Heart left ventricle (tissue), 16 donors: Measurements from ENCODE around the gene SPRR1A. TPM values are rescaled to one million over a fixed set of nuclear protein-coding genes. Genes with fewer than 3 reads are reported as not detected.

Source experiments
- ATAC-seq, 4 donors: fragments of 200-7000 bp; cut with Tn5 transposase; one replicate each; pipeline ENCODE4 v1.9.1; 2020 to 2022; ENCODE audit warnings: moderate library complexity in 4 of 4, mild to moderate bottlenecking in 3 of 4, moderate number of reproducible peaks in 1 of 4
- DNase-seq, 5 donors: peaks; one replicate each; pipeline ENCODE4 v3.0.0-alpha.2; 2020
- H3K27ac ChIP-seq, 12 donors: fragments of 200-600 bp; sonication (generic) in 4 of 12; one replicate each; pipeline versions ENCODE4 v1.5.0 to v1.8.0; 2016 to 2022; ENCODE audit warnings: mild to moderate bottlenecking in 2 of 12
- H3K27me3 ChIP-seq, 9 donors: fragments of 200-600 bp; sonication (generic) in 2 of 9; one replicate each; pipeline versions ENCODE4 v1.5.1 to v1.8.0; 2016 to 2022; ENCODE audit warnings: mild to moderate bottlenecking in 3 of 9
- H3K36me3 ChIP-seq, 9 donors: fragments of 200-600 bp; sonication (generic) in 2 of 9; one replicate each; pipeline versions ENCODE4 v1.5.0 to v1.8.0; 2018 to 2022; ENCODE audit warnings: mild to moderate bottlenecking in 2 of 9
- H3K4me1 ChIP-seq, 12 donors: fragments of 200-600 bp; sonication (generic) in 4 of 12; one replicate each; pipeline versions ENCODE4 v1.5.0 to v1.8.0; 2016 to 2022; ENCODE audit warnings: mild to moderate bottlenecking in 3 of 12
- H3K4me3 ChIP-seq, 12 donors: fragments of 200-600 bp; sonication (generic) in 4 of 12; one replicate each; pipeline versions ENCODE4 v1.5.0 to v1.8.0; 2017 to 2022; ENCODE audit warnings: mild to moderate bottlenecking in 9 of 12, moderate library complexity in 4 of 12
- H3K9me3 ChIP-seq, 12 donors: fragments of 200-600 bp; sonication (generic) in 4 of 12; one replicate each; pipeline versions ENCODE4 v1.5.0 to v1.8.0; 2016 to 2022; ENCODE audit warnings: mild to moderate bottlenecking in 1 of 12
- POLR2A ChIP-seq, 2 donors: fragments of 450-650 bp; IDR thresholded peaks; one replicate each; pipeline ENCODE4 v1.6.1; 2017; ENCODE audit warnings: antibody characterized with exemption in 2 of 2, mild to moderate bottlenecking in 2 of 2, moderate library complexity in 2 of 2
- WGBS, 4 donors: extraction: QIAGEN DNeasy Blood & Tissue Kit in 2 of 4; methylation state at CpG; one replicate each; pipeline versions ENCODE4 v1.1.5 to v1.1.7; 2013 to 2018; 5-methylcytosine and 5-hydroxymethylcytosine counted together
- intact Hi-C, 10 donors: fragments of 100-400 bp; cut with DNase I; formaldehyde crosslinking; loops; one replicate each; pipeline versions ENCODE4 v1.11.1 to v1.14.2; 2022
- polyA plus RNA-seq, 2 donors: library from polyadenylated mRNA; stranded (reverse); fragments of 200-250 nt; gene quantifications; one replicate each; pipeline ENCODE4 v1.2.3, GENCODE V29; 2013
- total RNA-seq, 9 donors: library from RNA; depleted of rRNA in 2 of 9; stranded (reverse); fragments of >200 nt in 2 of 9; fragmentation: NEBNext Ultra II Directional in 3 of 9; extraction: Animal tissue kit (Norgen Biotek cat#: 25700) in 3 of 9; gene quantifications; one replicate each; pipeline versions ENCODE4 v1.1.0 to v1.2.4, GENCODE V29; 2016 to 2023
- TF ChIP-seq, protein P1 (sequence below), 12 donors: fragments of 200-600 bp; sonication (generic) in 4 of 12; IDR thresholded peaks; one replicate each; pipeline versions ENCODE4 v1.5.0 to v1.8.0; 2018 to 2022; ENCODE audit warnings: antibody characterized with exemption in 12 of 12, mild to moderate bottlenecking in 5 of 12
- donor health status: ischemic (EF 13 %, LVEDD 7.1; RV severe dilation, severe dysfunction).
- donor health status: healthy with polysubstance abuse.
- donor health status: DM: no; HTN: yes; CAD: no.
- donor health status: DM: no; HTN: no; CAD: no.
- donor health status: ischemic (EF 25% LVEDD 6.9; RV normal size, moderate dysfunction).
- donor health status: ischemic (EF 25% LVEDD 5.7; RV mildly dilated, moderate dysfunction).
- donor health status: healthy.
- donor health status: DM: yes; HTN: yes; CAD: no.
- donor health status: ischemic (EF 35%, LVEDD 5.7; RV mildly dilated, moderate dysfunction).
- donor health status: nonischemic (EF 11% LVEDD 7.7; RV severe dilation, severe dysfunction).
- donor health status: DM: yes; HTN: yes; CAD: no.
- donor health status: PGD.
- donor health status: ischemic (EF 29% LVEDD 5.4; RV normal size, mild dysfunction).
- donor health status: nonischemic (EF 23%, LVEDD 6.1; RV moderate dilation, normal function).

SPRR1A gene
- total and polyA plus RNA-seq, 11 donors: not detected

DNA sequence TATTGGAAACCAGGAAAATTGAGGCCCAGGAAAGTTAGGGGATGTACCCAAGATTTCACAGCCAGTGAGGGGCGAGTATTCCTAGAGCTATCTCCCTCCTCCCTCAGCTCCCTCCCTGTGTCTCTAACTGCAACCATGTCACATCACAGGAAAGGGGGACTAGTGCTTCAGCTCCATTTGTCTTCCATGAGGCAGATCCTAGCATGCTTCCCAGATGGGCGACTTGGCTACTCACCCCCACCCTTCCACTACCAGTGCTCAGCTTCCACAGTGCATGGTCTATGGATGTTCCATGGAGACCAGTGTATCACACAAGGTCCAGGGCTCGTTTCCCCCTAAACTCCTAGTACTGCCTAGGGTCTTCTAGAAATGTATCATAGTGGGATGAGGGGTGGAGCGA, 18.0 kb upstream of the SPRR1A start:
- no peaks in the 10 kb centered on the region for H3K36me3 ChIP-seq
- no peak overlapping the region for H3K4me3 ChIP-seq
- peaks cover 0 to 6% (median 0%) of the 10 kb centered on the region in 9 donors for H3K27me3 ChIP-seq
- TF ChIP-seq, protein P1, sequence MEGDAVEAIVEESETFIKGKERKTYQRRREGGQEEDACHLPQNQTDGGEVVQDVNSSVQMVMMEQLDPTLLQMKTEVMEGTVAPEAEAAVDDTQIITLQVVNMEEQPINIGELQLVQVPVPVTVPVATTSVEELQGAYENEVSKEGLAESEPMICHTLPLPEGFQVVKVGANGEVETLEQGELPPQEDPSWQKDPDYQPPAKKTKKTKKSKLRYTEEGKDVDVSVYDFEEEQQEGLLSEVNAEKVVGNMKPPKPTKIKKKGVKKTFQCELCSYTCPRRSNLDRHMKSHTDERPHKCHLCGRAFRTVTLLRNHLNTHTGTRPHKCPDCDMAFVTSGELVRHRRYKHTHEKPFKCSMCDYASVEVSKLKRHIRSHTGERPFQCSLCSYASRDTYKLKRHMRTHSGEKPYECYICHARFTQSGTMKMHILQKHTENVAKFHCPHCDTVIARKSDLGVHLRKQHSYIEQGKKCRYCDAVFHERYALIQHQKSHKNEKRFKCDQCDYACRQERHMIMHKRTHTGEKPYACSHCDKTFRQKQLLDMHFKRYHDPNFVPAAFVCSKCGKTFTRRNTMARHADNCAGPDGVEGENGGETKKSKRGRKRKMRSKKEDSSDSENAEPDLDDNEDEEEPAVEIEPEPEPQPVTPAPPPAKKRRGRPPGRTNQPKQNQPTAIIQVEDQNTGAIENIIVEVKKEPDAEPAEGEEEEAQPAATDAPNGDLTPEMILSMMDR (IDR thresholded peaks at IDR 0.05): no peak
- no peak for TF ChIP-seq POLR2A (IDR thresholded peaks at IDR 0.05)
- H3K4me1 ChIP-seq: no peaks in the 10 kb centered on the region
- intact Hi-C loops: no loop called here
- no peaks in the 10 kb centered on the region for H3K9me3 ChIP-seq
- DNase-seq: no peak
- no peak for ATAC-seq
- no peak overlapping the region for H3K27ac ChIP-seq
- WGBS, 4 donors: 64 to 72% (median 68%) methylated on average over 4 of the region's 4 CpGs

- Histone ChIP-seq H3K36me3 (no peaks in the 10 kb centered on the region), H3K27me3 (peaks cover 0 to 6% (median 0%) of the 10 kb centered on the region in 9 donors), H3K4me3 (no peak overlapping the region), H3K9me3 (no peaks in the 10 kb centered on the region), H3K4me1 (no peaks in the 10 kb centered on the region), H3K27ac (no peak overlapping the region)
- TF ChIP-seq POLR2A (IDR thresholded peaks at IDR 0.05): no peak
- TF ChIP-seq, protein P1 (IDR thresholded peaks at IDR 0.05): no peak
- intact Hi-C loops: no loop called here
- ATAC-seq (no peak), DNase-seq (no peak)
- WGBS, 4 donors: 53 to 55% (median 54%) methylated on average over 6 to 7 of the region's 7 CpGs
These were observed 16.7 kb upstream of the SPRR1A start for GRCh38 chr1:152967201-152967600.

- ATAC-seq (no peak), DNase-seq (no peak)
- WGBS, 4 donors: 48 to 60% (median 50%) methylated on average over 2 of the region's 2 CpGs
- peaks cover 0 to 6% (median 0%) of the 10 kb centered on the region in 9 donors for H3K27me3 ChIP-seq
- no peak overlapping the region for H3K4me3 ChIP-seq
- H3K9me3 ChIP-seq: no peaks in the 10 kb centered on the region
- TF ChIP-seq, protein P1 (IDR thresholded peaks at IDR 0.05): no peak
- TF ChIP-seq POLR2A (IDR thresholded peaks at IDR 0.05): no peak
- intact Hi-C loops: no loop called here
- no peaks in the 10 kb centered on the region for H3K4me1 ChIP-seq
- H3K27ac ChIP-seq: no peak overlapping the region
- no peaks in the 10 kb centered on the region for H3K36me3 ChIP-seq
These were observed 15.6 kb upstream of the SPRR1A start for GRCh38 chr1:152968248-152968647.

GRCh38 chr1:152969036-152969435, 14.8 kb upstream of the SPRR1A start:
- Histone ChIP-seq H3K4me3 (no peak overlapping the region), H3K9me3 (no peaks in the 10 kb centered on the region), H3K4me1 (no peaks in the 10 kb centered on the region), H3K27me3 (peaks cover 0 to 6% (median 0%) of the 10 kb centered on the region in 9 donors), H3K27ac (no peak overlapping the region), H3K36me3 (no peaks in the 10 kb centered on the region)
- DNase-seq (no peak), ATAC-seq (no peak)
- no peak for TF ChIP-seq POLR2A (IDR thresholded peaks at IDR 0.05)
- TF ChIP-seq, protein P1 (IDR thresholded peaks at IDR 0.05): no peak
- intact Hi-C loops: no loop called here
- WGBS, 4 donors: 60 to 73% (median 71%) methylated on average over 2 of the region's 2 CpGs
